Peyer's patch (tissue), 4 donors: Measurements from ENCODE around the gene GTF3C5. TPM values are rescaled to one million over a fixed set of nuclear protein-coding genes. Genes with fewer than 3 reads are reported as not detected.

Experiments
- DNase-seq, 3 donors: peaks; one replicate each; pipeline ENCODE4 v3.0.0-alpha.2; 2017 to 2019
- H3K27ac ChIP-seq, 4 donors: fragments of 200-600 bp; sonication (generic); one replicate each; pipeline ENCODE4 v1.5.1; 2016 to 2019
- H3K27me3 ChIP-seq, 2 donors: fragments of 200-600 bp; sonication (generic); one replicate each; pipeline ENCODE4 v1.5.1; 2019
- H3K36me3 ChIP-seq, 3 donors: fragments of 200-600 bp; sonication (generic); one replicate each; pipeline ENCODE4 v1.5.1; 2016 to 2019
- H3K4me1 ChIP-seq, 4 donors: fragments of 200-600 bp; sonication (generic); one replicate each; pipeline ENCODE4 v1.5.1; 2016 to 2019
- H3K4me3 ChIP-seq, 4 donors: fragments of 200-600 bp; sonication (generic); 1 replicate in 3 of 4; 2 replicates in 1 of 4; pipeline ENCODE4 v1.5.1; 2016 to 2019; ENCODE audit warnings: mild to moderate bottlenecking in 1 of 4
- H3K9me3 ChIP-seq, 4 donors: fragments of 200-600 bp; sonication (generic); one replicate each; pipeline ENCODE4 v1.5.1; 2016 to 2019; ENCODE audit warnings: mild to moderate bottlenecking in 1 of 4
- CTCF ChIP-seq, 6 experiments: fragments of 450-650 bp in 4 of 6; fragments of 200-600 bp in 2 of 6; sonication (generic) in 1 of 6; IDR thresholded peaks; one replicate each; pipeline ENCODE4 v1.5.1; 2017 to 2019; ENCODE audit warnings: antibody characterized with exemption in 6 of 6, mild to moderate bottlenecking in 3 of 6, moderate library complexity in 1 of 6
- POLR2A ChIP-seq, 2 donors: fragments of 450-650 bp; IDR thresholded peaks; one replicate each; pipeline ENCODE4 v1.5.1; 2017; ENCODE audit warnings: antibody characterized with exemption in 2 of 2, mild to moderate bottlenecking in 2 of 2, moderate library complexity in 2 of 2
- total RNA-seq, 4 donors: library from RNA; depleted of rRNA; stranded (reverse); fragments of >200 nt; gene quantifications; one replicate each; pipeline ENCODE4 v1.1.0, GENCODE V29; 2016

The GTF3C5 gene
- total RNA-seq, 4 donors from 2014 or later: 63.7 to 103 (median 73.5) TPM

DNA sequence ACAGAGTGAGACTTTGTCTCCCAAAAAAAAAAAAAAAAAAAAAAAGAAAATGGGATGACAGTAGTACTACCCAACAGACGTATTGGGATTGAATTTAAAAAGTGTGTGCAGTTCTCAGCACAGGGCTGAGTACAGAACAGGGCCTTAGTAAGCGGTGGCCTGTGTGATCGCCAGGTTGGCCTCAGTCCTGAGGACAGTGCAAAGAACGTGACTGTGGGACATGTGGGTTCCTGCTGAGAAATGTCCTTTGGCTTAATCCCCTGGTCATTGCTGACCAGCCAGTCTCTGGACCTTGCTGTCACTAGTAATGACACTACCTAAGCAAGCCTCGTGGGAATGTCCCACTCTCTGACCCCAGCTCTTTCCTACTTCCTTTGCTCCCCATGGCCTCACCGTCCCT is 13.3 kb downstream of the GTF3C5 start:
- H3K27me3 ChIP-seq: no peaks in the 10 kb centered on the region
- DNase-seq: no peak
- TF ChIP-seq POLR2A (IDR thresholded peaks at IDR 0.05) (no peak), CTCF (IDR thresholded peaks at IDR 0.05) (no peak)
- no peaks in the 10 kb centered on the region for H3K4me1 ChIP-seq
- no peaks in the 10 kb centered on the region for H3K9me3 ChIP-seq
- H3K36me3 ChIP-seq: peaks cover 0 to 64% (median 0%) of the 10 kb centered on the region in 3 donors
- no peak overlapping the region for H3K27ac ChIP-seq
- H3K4me3 ChIP-seq: no peak overlapping the region

DNA sequence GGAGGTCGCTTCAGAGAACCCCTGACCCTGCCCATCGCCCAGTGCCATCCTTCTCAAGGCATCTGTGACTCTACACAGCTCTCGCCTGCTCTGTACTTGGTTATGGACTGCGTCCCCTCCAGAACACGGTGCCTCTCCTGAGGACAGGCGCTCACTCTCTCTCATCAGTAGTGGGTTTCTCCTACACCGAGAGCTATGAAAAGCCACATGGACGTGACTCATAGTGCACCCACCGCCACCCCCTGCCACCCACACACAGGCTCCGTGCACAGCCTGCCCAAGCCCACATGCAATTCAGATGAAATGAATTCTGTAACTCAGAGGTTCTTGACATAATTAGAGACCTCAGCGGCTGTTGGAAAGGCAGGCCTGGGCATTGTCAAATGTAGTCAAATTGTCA is 13.9 kb downstream of the GTF3C5 start:
- Histone ChIP-seq H3K36me3 (peaks cover 0 to 66% (median 0%) of the 10 kb centered on the region in 3 donors), H3K9me3 (no peaks in the 10 kb centered on the region), H3K27me3 (no peaks in the 10 kb centered on the region), H3K4me1 (no peaks in the 10 kb centered on the region), H3K4me3 (no peak overlapping the region), H3K27ac (no peak overlapping the region)
- TF ChIP-seq CTCF (IDR thresholded peaks at IDR 0.05) (no peak), POLR2A (IDR thresholded peaks at IDR 0.05) (no peak)
- no peak for DNase-seq

DNA sequence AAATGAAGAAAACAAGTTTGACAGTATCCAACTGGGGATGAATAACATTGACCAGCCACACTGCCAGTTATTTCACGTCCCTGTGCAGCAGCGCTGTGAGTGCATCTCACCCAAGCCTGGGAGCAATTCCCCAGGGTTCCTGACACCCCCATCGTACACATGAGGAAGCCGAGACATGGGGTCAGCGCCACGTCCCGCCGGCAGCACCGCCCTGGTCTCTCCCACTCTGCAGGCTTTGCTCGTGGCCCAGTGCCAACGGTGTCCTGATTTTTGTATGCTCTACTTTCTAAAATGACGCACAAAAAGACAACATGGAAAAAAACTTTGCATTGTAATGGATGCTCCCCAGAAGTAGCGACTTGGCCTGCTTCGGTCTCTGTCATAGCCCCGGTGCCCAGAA is 14.3 kb downstream of the GTF3C5 start:
- H3K9me3 ChIP-seq: no peaks in the 10 kb centered on the region
- H3K4me3 ChIP-seq: no peak overlapping the region
- no peak for TF ChIP-seq CTCF (IDR thresholded peaks at IDR 0.05)
- TF ChIP-seq POLR2A (IDR thresholded peaks at IDR 0.05): no peak
- peaks cover 0 to 66% (median 0%) of the 10 kb centered on the region in 3 donors for H3K36me3 ChIP-seq
- H3K27ac ChIP-seq: no peak overlapping the region
- peaks cover 0 to 2% (median 0%) of the 10 kb centered on the region in 4 donors for H3K4me1 ChIP-seq
- no peaks in the 10 kb centered on the region for H3K27me3 ChIP-seq
- no peak for DNase-seq

- Histone ChIP-seq H3K36me3 (peaks cover 0 to 74% (median 0%) of the 10 kb centered on the region in 3 donors), H3K4me1 (peaks cover 0 to 12% (median 1%) of the 10 kb centered on the region in 4 donors), H3K4me3 (no peak overlapping the region), H3K27me3 (no peaks in the 10 kb centered on the region), H3K9me3 (no peaks in the 10 kb centered on the region), H3K27ac (no peak overlapping the region)
- DNase-seq: no peak
- TF ChIP-seq CTCF (IDR thresholded peaks at IDR 0.05) (no peak), POLR2A (IDR thresholded peaks at IDR 0.05) (no peak)
Measured at GRCh38 chr9:133046196-133046899, 15.6 kb downstream of the GTF3C5 start.

DNA sequence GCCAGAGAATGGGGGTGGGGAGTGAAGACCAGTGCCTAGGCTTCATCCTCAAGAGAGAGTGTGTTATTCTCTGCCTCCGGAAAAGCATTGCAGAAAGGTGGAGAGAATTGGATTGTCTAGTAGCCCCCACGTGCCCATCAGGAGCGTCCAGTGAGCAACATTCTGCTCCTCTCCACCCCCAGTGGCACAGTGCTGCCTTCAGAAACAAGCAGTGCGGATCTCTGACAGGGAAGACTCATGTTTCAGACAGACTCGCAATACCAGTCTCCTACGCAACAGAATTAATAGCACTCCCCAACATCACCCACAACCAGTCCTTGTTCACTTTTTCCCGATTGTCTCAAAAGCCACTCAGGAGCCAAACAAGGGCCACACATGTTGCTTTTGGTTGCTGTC is 16.1 kb downstream of the GTF3C5 start:
- peaks cover 0 to 77% (median 0%) of the 10 kb centered on the region in 3 donors for H3K36me3 ChIP-seq
- no peak overlapping the region for H3K4me3 ChIP-seq
- H3K27me3 ChIP-seq: no peaks in the 10 kb centered on the region
- H3K9me3 ChIP-seq: no peaks in the 10 kb centered on the region
- H3K27ac ChIP-seq: no peak overlapping the region
- H3K4me1 ChIP-seq: peaks cover 0 to 18% (median 4%) of the 10 kb centered on the region in 4 donors
- TF ChIP-seq CTCF (IDR thresholded peaks at IDR 0.05) (no peak), POLR2A (IDR thresholded peaks at IDR 0.05) (no peak)
- DNase-seq: no peak
